ENCODE data around the gene FHIT.

The FHIT gene

GRCh38 chr3:60444898-60445437 lies 806.3 kb downstream of the FHIT start:
- H3K4me3 ChIP-seq (ENCODE audit: low read depth, low read length), result no peak overlapping the region
- H3K36me3 ChIP-seq (ENCODE audit: control insufficient read depth, insufficient read depth, low read length), result no peaks in the 10 kb centered on the region
- H3K79me2 ChIP-seq, result no peaks in the 10 kb centered on the region
- no peak overlapping the region for H2AFZ ChIP-seq
- TF ChIP-seq CTCF (IDR thresholded peaks at IDR 0.05), result no peak
- no peak overlapping the region for H3K4me2 ChIP-seq (ENCODE audit: low read length)
- no peaks in the 10 kb centered on the region for H3K4me1 ChIP-seq
- H3K9ac ChIP-seq, result no peak overlapping the region
- no peak overlapping the region for H3K27ac ChIP-seq
- H3K9me3 ChIP-seq (ENCODE audit: control insufficient read depth, low read length), result no peaks in the 10 kb centered on the region
- no peaks in the 10 kb centered on the region for H3K27me3 ChIP-seq (ENCODE audit: control insufficient read depth, insufficient read depth, low read length)

GRCh38 chr3:60440869-60441268 lies 810.4 kb downstream of the FHIT start:
- Histone ChIP-seq H3K9me3 (ENCODE audit: control insufficient read depth, low read length) (no peaks in the 10 kb centered on the region), H3K4me2 (ENCODE audit: low read length) (no peak overlapping the region), H3K36me3 (ENCODE audit: control insufficient read depth, insufficient read depth, low read length) (no peaks in the 10 kb centered on the region), H3K4me3 (ENCODE audit: low read depth, low read length) (no peak overlapping the region), H3K4me1 (no peaks in the 10 kb centered on the region), H3K27ac (no peak overlapping the region), H3K79me2 (no peaks in the 10 kb centered on the region), H3K27me3 (ENCODE audit: control insufficient read depth, insufficient read depth, low read length) (no peaks in the 10 kb centered on the region), H2AFZ (no peak overlapping the region), H3K9ac (no peak overlapping the region)
- TF ChIP-seq CTCF (IDR thresholded peaks at IDR 0.05), result no peak

GRCh38 chr3:60435941-60436650 lies 815.2 kb downstream of the FHIT start:
- H3K4me2 ChIP-seq (ENCODE audit: low read length), result no peak overlapping the region
- H3K27me3 ChIP-seq (ENCODE audit: control insufficient read depth, insufficient read depth, low read length), result no peaks in the 10 kb centered on the region
- H3K79me2 ChIP-seq, result no peaks in the 10 kb centered on the region
- no peak overlapping the region for H3K27ac ChIP-seq
- no peak for TF ChIP-seq CTCF (IDR thresholded peaks at IDR 0.05)
- H3K9me3 ChIP-seq (ENCODE audit: control insufficient read depth, low read length), result no peaks in the 10 kb centered on the region
- no peak overlapping the region for H3K4me3 ChIP-seq (ENCODE audit: low read depth, low read length)
- H3K36me3 ChIP-seq (ENCODE audit: control insufficient read depth, insufficient read depth, low read length), result no peaks in the 10 kb centered on the region
- H3K9ac ChIP-seq, result no peak overlapping the region
- H2AFZ ChIP-seq, result no peak overlapping the region
- H3K4me1 ChIP-seq, result no peaks in the 10 kb centered on the region

- Histone ChIP-seq H3K4me3 (ENCODE audit: low read depth, low read length) (no peak overlapping the region), H3K27me3 (ENCODE audit: control insufficient read depth, insufficient read depth, low read length) (no peaks in the 10 kb centered on the region), H3K4me2 (ENCODE audit: low read length) (no peak overlapping the region), H2AFZ (no peak overlapping the region), H3K9ac (no peak overlapping the region), H3K4me1 (peaks cover 7% of the 10 kb centered on the region), H3K79me2 (no peaks in the 10 kb centered on the region), H3K36me3 (ENCODE audit: control insufficient read depth, insufficient read depth, low read length) (no peaks in the 10 kb centered on the region), H3K9me3 (ENCODE audit: control insufficient read depth, low read length) (no peaks in the 10 kb centered on the region), H3K27ac (no peak overlapping the region)
- TF ChIP-seq CTCF (IDR thresholded peaks at IDR 0.05), result no peak
Measured at GRCh38 chr3:60434950-60435349, 816.3 kb downstream of the FHIT start.

GRCh38 chr3:60434323-60434722 lies 816.9 kb downstream of the FHIT start:
- Histone ChIP-seq H3K4me3 (ENCODE audit: low read depth, low read length) (no peak overlapping the region), H3K27ac (no peak overlapping the region), H3K79me2 (no peaks in the 10 kb centered on the region), H3K36me3 (ENCODE audit: control insufficient read depth, insufficient read depth, low read length) (no peaks in the 10 kb centered on the region), H3K27me3 (ENCODE audit: control insufficient read depth, insufficient read depth, low read length) (no peaks in the 10 kb centered on the region), H3K4me2 (ENCODE audit: low read length) (no peak overlapping the region), H3K4me1 (peaks cover 7% of the 10 kb centered on the region), H3K9me3 (ENCODE audit: control insufficient read depth, low read length) (no peaks in the 10 kb centered on the region), H2AFZ (no peak overlapping the region), H3K9ac (no peak overlapping the region)
- no peak for TF ChIP-seq CTCF (IDR thresholded peaks at IDR 0.05)
